NCI-H2227 treated with DMSO at 0.1 percent for 48 hours (cell line): Measurements from ENCODE around the gene RALGAPB.

ENCODE experiments used
- DNase-seq: peaks from one replicate; lab custom pipeline; 2025; lab: John Stamatoyannopoulos, UW

RALGAPB gene

DNA sequence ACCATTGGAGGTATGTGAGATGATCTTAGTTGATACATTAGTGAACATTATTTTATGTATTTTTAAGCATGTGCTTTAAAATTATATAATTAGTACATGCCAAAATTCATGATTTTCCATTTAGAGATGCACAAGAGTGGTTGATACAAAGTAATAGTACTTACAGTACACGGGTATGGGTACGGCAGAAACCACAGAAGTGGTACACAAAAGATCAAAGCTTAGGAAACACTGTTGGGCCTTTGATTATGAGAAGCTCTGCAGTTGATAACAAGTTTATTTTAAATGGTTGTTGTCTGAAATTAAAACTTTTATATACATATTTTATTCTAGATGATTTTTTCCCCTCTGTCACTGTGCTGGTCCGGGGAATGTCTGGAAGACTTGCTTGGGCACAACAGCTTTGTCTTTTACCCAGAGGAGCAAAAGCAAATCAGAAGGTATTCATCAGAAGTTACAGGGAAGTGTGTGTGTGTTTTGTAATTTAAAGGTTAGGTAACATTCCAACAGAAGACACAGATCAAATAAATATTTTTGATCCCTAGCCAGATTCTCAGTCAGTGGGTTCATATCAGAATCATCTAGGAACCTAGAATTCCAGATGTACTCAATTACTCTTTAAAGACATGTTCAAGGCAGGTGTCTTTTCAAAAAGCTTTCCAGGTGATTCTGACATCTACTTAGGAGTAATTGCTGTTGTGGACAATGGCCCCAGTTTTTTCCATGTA, 75.9 kb downstream of the RALGAPB start:
- no peak for DNase-seq

DNA sequence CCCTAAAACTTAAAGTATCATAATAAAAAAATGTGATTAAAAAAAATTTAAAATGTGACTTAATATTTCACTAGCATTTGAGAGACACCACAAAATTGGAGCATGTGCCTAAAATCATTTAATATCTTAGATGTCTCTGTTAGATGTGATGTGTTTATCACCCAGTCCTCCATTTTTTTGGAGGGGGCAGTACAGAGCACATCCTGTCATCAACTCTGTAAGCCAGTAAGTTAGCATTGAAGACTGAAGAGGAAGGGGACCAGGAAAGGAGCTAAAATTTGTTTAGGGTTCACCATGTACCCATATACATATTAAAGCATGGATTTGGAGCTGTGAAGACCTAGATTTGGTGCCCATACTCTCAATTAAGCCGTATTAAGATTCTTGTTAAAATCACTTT, 77.6 kb downstream of the RALGAPB start:
- DNase-seq, result no peak

DNA sequence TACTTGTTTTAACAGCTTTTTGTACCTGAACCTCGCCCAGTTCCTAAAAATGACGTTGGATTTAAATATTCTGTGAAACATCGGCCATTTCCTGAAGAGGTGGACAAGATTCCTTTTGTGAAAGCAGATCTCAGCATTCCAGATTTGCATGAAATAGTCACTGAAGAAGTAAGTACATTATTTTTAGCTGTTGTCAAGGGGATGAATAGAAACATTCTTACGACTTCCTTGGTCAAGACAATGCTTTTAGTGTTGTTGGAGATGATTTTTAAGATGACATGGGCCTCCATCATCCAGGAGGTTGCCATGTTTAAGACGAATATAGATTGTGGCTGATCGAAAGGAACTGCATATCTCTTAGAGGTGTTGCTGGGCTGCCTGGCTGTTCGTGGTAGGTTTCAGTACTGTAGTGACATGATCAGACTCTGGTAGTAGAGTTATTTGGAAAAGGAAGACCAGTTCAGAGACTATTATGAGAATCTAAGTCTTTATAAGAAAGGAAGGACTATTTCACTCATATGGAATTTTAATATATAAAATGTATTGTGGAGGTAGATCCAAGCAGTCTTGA, 78.5 kb downstream of the RALGAPB start:
- no peak for DNase-seq

DNA sequence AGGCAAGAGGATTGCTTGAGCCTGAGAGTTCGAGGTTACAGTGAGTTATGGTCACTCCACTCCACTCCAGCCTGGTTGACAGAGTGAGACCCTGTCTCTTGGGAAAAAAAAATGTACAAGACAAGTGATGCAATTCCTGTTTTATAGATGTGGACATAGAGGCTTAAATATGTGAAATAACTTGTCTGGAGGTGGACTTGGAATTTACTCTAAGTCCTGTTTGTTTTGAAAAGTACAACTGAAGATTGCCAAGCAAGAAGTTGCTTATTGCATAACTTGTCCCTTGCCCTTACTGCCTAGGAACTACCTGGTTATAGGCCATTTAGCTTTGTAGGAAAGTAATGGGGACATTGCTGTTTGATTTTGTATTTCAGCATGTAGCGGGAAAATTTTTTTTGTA, 82.3 kb downstream of the RALGAPB start:
- no peak for DNase-seq

DNA sequence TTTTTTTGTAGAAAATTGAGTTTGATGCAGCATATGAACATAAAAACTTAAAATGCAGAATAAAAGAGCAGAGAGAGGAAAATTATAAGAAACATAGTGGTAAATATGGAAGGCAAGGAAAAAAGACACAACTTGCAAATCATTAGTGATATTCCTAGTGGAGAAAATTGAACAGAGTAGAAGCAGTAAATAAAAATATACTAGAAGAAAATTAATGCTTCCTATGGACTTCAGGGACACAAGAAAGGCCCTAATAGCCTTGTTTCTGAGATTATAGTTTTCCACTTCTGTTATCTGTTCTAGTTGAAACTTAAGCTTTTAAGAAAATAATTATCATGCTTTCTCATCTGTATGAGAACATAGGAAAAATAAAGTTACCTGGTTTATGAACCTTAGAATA, 82.8 kb downstream of the RALGAPB start:
- no peak for DNase-seq

GRCh38 chr20:38557174-38557573, 84.5 kb downstream of the RALGAPB start:
- DNase-seq, result no peak

- DNase-seq, result no peak
These were observed 86.1 kb downstream of the RALGAPB start for GRCh38 chr20:38558596-38559360.

- no peak for DNase-seq
These were observed 87.1 kb downstream of the RALGAPB start for GRCh38 chr20:38559764-38560163.

- no peak for DNase-seq
These were observed 91.3 kb downstream of the RALGAPB start for GRCh38 chr20:38563802-38564431.

DNA sequence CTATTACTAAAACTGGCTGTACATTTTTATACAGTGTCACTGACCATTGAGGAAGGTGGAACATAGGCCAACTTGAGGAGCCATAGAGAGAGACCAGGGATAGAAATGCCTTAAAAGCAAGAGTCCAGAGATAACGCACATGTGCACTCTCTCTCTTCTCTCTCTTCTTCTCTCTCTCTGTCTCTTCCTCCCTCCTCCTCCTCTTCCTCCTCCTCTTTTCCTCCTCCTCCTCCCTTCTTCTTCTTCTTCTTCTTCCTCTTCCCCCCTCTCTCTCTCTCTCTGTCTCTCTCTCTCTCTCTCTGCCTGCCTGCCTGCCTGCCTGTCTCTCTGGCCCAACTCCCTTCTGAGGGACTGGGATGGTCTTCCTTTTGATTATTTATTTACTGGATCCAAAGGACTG, 92.0 kb downstream of the RALGAPB start:
- no peak for DNase-seq

- no peak for DNase-seq
These were observed 93.5 kb downstream of the RALGAPB start for GRCh38 chr20:38566036-38566598.

DNA sequence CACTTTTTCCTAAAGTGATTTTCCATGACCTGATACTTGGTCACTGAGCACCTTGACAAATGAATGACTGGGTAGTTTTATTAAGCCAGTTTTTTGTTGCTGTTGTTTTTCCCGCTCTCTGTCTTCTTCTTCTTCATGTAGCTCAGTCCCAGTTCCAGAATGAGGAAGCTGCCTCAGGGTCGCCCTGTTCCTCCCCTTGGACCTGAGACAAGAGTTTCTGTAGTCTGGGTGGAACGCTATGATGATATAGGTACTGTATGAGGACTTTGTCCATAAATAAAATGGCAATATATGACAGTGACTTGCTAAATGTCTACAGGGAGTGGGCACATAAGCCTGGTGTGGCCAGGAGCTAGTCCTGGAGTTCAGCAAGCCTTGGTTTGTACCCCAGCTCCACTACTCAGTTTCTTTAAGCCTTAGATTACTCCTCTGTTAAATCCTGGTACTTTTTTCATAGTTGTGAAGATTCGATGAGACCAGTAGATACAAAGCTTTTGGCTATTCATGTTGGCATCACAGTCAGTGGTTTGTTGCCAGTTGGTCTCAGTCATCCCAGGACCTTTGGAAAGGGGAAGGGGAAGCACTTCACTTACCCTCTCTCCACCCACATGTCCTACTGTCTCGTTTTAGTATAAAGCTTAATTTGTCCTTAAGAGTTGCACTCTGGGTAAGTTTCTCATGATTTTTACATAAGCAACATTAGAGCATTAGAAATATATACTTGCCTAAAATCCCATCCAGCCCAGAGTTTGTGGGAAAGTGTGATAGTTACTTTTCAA, 97.3 kb downstream of the RALGAPB start:
- no peak for DNase-seq

GRCh38 chr20:38573413-38573812, 100.8 kb downstream of the RALGAPB start:
- DNase-seq, result no peak

- no peak for DNase-seq
These were observed 106.7 kb downstream of the RALGAPB start for GRCh38 chr20:38579219-38579910.

DNA sequence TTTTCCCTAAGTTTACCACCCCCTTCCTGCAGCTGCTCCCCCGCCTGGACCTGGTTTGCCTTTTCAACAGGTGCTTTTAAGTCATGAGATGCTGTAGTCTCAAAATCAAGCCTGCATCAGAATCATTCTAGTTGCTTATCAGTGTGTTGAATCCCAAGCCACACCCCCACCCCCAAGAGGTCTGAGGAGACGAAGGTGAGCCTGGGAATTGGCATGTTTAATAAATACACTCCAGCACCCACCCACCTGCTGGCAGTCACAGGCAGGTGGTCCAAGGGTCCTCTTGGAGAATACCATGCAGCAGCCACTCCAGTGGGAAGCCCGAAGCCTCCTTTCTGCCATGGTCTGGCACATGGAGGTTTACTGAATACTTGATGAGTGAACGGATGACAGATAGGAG, 107.3 kb downstream of the RALGAPB start:
- DNase-seq, result no peak

- no peak for DNase-seq
These were observed 108.4 kb downstream of the RALGAPB start, which contains the start of gene ADIG for GRCh38 chr20:38581013-38581412. Gene ADIG, plus strand, starts transcription at chr20:38581197. Its CDS starts 54 bp downstream, at chr20:38581251.

GRCh38 chr20:38581830-38582358, 109.3 kb downstream of the RALGAPB start:
- no peak for DNase-seq

DNA sequence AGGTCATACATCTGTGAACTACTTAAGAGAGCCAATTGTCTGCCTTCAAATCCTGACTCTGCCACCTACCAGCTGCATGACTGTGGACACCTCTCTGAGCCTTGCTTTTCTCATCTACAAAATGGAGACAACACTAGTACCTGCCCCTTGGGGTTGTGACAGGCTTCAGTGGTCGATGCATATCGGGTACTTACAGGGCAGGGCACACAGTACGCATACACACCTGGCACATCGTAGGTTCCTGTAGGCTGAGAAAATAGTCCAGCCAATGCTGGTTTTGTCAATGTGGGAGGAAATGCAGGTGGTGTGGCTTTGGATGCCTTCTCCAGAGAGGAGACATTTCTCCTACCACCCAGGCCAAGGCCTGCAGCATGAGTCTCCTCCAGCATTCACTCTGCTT, 110.7 kb downstream of the RALGAPB start:
- DNase-seq, result no peak

- DNase-seq, result no peak
These were observed 111.6 kb downstream of the RALGAPB start for GRCh38 chr20:38584099-38584763.
